Stimulated activated CD4-positive, alpha-beta T cell treated with anti-CD3 and anti-CD28 coated beads, Interleukin-15, amount 100 ng/mL, for 48 hours (primary cell): Measurements from ENCODE around the gene NFIA.
"Not testable (repeated sequence)": the region's sequence is repeated elsewhere in the genome, so short reads cannot be mapped to it uniquely, and the experiment has no call there.

Experiments
- DNase-seq, 2 donors: peaks; one replicate each; pipeline ENCODE4 v3.0.0-alpha.2; 2020; ENCODE audit warnings: low read depth in 2 of 2

NFIA gene

GRCh38 chr1:61453111-61453961 lies 371.0 kb downstream of the NFIA start:
- DNase-seq, result peak; percentile 36 to 49

GRCh38 chr1:61455400-61455799 lies 373.0 kb downstream of the NFIA start:
- no peak for DNase-seq

- no peak for DNase-seq
Observed at GRCh38 chr1:61457526-61458040, 375.2 kb downstream of the NFIA start.

GRCh38 chr1:61459345-61459744 lies 377.0 kb downstream of the NFIA start:
- no peak for DNase-seq

GRCh38 chr1:61460191-61460590 lies 377.8 kb downstream of the NFIA start:
- DNase-seq, result no peak

GRCh38 chr1:61461406-61462384 lies 379.3 kb downstream of the NFIA start:
- DNase-seq, result no peak

GRCh38 chr1:61462628-61463027 lies 380.3 kb downstream of the NFIA start:
- no peak for DNase-seq

- no peak for DNase-seq
Observed at GRCh38 chr1:61463220-61463619, 380.9 kb downstream of the NFIA start.

GRCh38 chr1:61467836-61468235 lies 385.5 kb downstream of the NFIA start:
- not testable (repeated sequence) for DNase-seq

GRCh38 chr1:61469365-61469764 lies 387.0 kb downstream of the NFIA start:
- DNase-seq, result no peak

GRCh38 chr1:61472876-61473275 lies 390.5 kb downstream of the NFIA start:
- no peak for DNase-seq

GRCh38 chr1:61474269-61474817 lies 392.0 kb downstream of the NFIA start:
- DNase-seq, result no peak

- no peak for DNase-seq
Observed at GRCh38 chr1:61474963-61475362, 392.6 kb downstream of the NFIA start.

GRCh38 chr1:61477301-61477700 lies 394.9 kb downstream of the NFIA start:
- DNase-seq, result no peak

GRCh38 chr1:61480273-61480935 lies 398.0 kb downstream of the NFIA start:
- no peak for DNase-seq

- DNase-seq, result no peak
Observed at GRCh38 chr1:61481315-61481715, 399.0 kb downstream of the NFIA start.

- no peak for DNase-seq
Observed at GRCh38 chr1:61482170-61482734, 399.9 kb downstream of the NFIA start.

GRCh38 chr1:61486783-61487536 lies 404.6 kb downstream of the NFIA start:
- no peak for DNase-seq

- DNase-seq, result no peak
Observed at GRCh38 chr1:61487801-61488200, 405.4 kb downstream of the NFIA start.

- no peak for DNase-seq
Observed at GRCh38 chr1:61490924-61491323, 408.6 kb downstream of the NFIA start.
